Jurkat, Clone E6-1 (cell line): ENCODE measurements around the gene DYTN. TPM values are rescaled to one million over a fixed set of nuclear protein-coding genes. Genes with fewer than 3 reads are reported as not detected.
"Not testable (repeated sequence)": the region's sequence is repeated elsewhere in the genome, so short reads cannot be mapped to it uniquely, and the experiment has no call there.

Experiments used
- DNase-seq: peaks from one replicate; pipeline ENCODE4 v3.0.0-alpha.2; 2011; ENCODE audit warnings: low read depth, low spot score
- H3K4me3 ChIP-seq: 2 replicates; pipeline ENCODE4 v1.5.1; 2011; ENCODE audit warnings: mild to moderate bottlenecking, low read length, control low read depth, moderate library complexity
- polyA plus RNA-seq: library from polyadenylated mRNA; unstranded; fragments of >200 nt; gene quantifications from one replicate; pipeline ENCODE4 v1.2.1, GENCODE V29; 2012; ENCODE audit warnings: missing spikeins; ENCODE audit not compliant: insufficient read length, insufficient read depth

DYTN gene, protein sequence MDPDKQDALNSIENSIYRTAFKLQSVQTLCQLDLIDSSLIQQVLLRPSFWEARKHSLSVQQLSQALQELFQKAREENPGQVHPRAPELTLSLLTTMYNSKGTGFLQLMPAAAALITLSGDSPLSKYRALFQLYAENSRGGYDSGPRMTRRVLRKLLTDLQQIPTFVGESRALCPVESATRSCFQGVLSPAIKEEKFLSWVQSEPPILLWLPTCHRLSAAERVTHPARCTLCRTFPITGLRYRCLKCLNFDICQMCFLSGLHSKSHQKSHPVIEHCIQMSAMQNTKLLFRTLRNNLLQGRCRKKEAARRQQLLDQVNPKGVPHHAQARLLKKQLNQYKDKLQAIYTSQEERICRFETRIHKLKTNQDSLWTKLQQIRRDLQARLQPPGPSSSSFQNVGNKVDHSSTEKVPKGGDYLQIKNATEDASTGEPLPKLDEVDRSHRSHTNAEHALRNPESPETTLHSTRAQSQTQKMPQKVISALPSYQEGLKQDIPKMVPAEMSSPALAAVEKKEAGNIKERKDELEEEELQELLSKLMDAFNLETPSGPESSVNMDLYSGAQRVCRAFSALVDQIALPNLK
- not detected for polyA plus RNA-seq

DNA sequence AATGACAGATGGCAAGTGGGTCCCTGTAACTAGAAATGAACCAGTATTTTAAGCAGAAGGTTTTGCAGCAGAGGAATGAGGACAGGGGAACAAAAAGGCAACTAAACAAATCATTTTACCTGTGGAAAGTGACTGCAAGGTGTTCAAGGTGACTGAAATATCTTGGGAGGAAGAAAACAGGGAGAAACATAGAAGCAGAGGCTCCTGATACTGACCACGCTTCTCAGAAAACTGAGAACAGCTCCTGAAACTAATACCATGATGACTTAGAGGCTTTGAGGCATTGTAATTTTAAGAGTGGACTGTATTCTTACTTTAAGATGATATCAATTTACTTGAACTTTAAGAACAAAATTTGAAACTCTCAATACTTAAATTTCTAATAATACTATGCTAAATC lies at the start of gene DYTN:
Gene DYTN, minus strand, starts transcription at position 101 of the 400 bp plus-strand sequence. CDS start 117 bp downstream, outside the sequence.
- no peak within 1 kb of the TSS for H3K4me3 ChIP-seq
- no peak for DNase-seq

DNA sequence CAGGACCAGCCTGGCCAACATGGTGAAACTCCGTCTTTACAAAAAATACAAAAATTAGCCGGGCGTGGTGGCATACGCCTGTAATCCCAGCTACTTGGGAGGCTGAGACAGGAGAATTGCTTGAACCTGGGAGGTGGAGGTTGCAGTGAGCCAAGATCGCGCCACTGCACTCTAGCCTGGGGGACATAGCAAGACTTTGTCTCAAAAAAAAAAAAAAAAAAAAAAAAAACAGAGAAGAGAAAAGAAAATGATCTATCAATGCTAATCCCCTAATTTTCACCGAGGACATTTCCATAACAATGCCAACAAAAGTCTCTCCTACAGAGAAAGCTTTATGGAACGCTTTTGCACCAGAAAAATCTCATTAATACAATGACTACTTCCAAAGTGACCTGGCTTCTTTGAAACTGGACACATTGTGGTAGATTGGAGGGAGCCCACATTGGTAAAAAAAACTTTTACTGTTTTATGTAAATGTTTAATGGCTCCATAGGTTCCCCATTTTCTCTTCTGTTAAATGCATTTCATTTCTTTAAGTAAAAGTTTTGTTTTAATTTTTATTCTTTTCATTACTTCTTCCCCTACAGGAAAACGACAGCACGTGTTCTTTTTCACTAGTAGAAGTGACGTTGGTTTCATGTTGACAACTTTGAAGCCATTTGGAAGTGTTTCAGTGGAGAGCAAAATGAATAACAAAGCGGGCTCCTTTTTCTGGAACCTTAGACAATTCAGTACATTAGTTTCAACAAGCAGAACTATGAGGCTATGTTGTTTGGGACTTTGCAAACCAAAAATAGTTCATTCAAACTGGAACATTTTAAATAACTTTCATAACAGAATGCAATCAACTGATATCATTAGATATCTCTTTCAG lies 48.1 kb upstream of the DYTN start:
- DNase-seq, result no peak
- peak overlapping the region; percentile 66 for H3K4me3 ChIP-seq

DNA sequence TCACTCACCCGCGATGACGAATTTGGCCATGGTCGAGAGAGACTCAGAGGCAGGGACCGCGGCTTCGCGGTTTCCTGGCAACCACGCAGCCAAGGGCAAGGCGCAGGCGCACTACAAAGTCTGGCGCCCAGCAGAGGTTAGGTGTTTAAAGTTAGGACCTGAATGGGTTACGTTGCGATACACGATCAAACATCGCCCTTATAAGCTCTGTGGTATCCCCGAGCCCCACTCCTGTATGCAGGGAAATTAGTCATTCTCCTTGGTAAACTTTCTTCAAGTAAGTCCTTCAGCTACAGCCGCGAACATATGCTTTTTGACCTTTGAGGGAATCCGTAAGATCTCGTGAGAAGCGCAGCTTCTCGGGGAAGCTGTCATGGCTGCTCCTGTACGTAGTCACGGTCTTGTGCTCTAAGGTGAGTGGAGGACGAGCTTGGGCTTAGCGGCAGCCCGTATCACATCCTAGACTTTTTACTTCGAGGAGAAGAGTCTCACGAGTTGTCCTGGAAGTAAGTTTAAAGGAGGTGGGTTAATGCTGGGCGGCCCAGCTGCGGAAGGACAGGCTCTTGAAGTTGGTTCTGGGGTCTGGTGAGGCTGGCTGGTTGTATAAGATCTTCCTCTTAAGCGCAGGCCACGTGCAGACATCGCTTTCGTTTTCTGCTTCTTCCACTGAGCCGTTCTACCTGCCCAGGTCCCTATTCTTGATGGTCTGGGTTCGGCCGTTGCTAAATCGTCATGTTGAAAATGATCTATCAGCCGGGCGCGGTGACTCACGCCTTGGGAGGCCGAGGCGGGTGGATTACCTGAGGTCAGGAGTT lies 47.3 kb upstream of the DYTN start, which contains the start of the genes FASTKD2 and MDH1B:
Gene FASTKD2, plus strand, starts transcription at position 365 of the 815 bp plus-strand sequence. CDS start 1,088 bp downstream, outside the sequence.
Gene MDH1B, minus strand, starts transcription at position 87 of the 815 bp plus-strand sequence. Its CDS starts 57 bp downstream, at position 30.
- DNase-seq, result peak; percentile 92
- H3K4me3 ChIP-seq, result peak within 1 kb of the TSS; percentile 66

DNA sequence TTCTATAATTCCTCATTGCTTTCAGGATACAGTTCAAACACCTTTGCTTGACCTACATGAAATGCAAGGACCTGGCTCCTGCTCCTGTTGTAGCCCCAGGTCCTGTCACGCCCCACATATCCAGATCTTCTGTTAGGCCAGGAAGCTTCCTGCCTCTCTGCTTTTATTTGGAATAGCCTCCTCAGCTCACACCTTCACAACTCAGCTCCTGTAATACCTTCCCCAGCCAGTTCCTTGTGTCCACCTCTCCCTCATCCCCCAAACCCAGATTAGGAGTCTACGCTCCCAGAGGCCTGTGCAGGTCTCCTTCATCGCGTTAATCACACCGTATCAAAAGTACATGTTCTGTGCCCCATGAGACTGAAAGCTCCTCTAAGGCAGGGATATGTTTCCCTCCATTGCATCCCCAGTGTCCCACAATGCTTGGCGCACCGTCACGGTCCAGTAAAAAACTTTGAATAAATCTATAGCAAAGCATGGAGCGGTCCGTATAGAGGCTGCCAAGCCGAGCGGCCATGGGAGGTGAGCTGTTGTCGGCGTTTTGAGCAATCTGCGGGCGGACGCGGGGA lies 46.6 kb upstream of the DYTN start:
- no peak for DNase-seq
- peak overlapping the region; percentile 66 for H3K4me3 ChIP-seq

DNA sequence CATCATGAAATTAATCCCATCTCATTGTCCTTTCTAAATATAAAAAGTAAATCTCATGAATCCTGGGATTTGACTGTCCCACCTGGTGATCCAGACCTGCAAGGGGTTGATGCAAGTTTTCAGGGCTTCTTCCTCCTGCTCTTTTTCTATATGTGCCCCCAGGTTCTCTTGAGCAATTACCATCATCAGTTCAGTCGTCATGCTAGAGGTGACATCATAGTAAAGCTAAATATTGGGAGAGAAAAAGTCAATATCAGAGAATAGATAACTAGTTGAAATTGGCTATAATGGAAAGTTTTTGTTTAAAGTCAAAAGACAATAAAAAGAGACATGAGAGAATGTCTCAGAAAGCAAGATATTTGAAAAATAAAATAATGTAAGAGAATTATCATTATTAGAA lies 38.6 kb upstream of the DYTN start:
- DNase-seq, result no peak
- no peak overlapping the region for H3K4me3 ChIP-seq

DNA sequence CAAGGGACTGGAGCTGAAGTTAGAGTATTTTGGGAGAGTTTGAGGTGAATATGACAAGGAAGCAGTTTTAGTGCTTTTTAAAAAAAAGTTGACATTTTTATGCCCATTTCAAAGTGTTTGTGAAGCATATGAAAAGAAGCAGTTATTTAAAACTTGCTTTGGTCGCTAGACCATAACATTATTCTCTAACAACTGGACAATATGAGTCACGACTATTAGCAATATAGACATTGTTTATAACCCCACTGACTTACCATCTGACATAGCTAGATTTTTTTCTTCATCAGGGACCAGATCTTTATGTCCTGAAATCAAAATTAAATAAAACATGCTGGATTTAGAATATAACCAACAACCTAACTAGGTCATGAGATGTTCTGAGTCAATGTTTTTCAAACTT lies 22.6 kb upstream of the DYTN start:
- H3K4me3 ChIP-seq, result no peak overlapping the region
- DNase-seq, result no peak

DNA sequence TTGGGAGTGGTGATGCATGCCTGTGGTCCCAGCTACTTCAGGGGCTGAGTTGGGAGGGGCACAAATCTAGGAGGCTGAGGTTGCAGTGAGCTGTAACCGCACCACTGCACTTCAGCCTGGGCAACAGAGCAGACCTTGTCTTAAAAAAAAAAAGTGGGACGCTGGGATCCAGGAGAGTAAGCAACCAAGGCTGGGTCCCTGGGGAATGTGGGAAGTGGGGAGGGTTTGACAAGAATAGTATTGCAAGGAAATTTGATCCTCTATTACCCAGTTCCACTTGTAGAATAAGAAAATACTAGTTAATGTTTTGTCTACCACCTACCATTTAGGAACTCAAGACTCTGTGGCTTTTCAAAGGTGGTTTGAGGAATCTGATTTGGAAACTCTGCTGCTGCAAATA lies 21.1 kb upstream of the DYTN start:
- DNase-seq, result no peak
- no peak overlapping the region for H3K4me3 ChIP-seq

DNA sequence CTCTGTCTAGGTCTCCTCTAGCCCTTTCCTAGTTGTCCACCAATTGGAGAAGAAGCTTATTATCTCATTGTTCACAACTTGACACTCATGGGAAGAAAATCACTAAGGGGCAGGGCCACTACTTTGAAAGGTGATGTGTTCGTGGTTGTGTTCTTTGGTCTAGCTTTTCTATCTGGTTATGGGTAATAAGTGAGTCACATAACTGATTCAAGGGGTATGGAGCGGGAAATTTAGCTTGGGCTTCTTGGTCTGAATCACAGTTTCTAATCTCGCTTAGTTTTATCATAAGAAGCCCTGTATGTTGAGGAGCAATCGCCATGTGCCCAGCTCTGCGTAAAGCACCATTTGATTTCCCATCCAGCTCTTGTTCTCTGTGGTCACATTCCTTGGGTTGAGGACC lies 18.7 kb upstream of the DYTN start:
- H3K4me3 ChIP-seq, result no peak overlapping the region
- DNase-seq, result no peak

DNA sequence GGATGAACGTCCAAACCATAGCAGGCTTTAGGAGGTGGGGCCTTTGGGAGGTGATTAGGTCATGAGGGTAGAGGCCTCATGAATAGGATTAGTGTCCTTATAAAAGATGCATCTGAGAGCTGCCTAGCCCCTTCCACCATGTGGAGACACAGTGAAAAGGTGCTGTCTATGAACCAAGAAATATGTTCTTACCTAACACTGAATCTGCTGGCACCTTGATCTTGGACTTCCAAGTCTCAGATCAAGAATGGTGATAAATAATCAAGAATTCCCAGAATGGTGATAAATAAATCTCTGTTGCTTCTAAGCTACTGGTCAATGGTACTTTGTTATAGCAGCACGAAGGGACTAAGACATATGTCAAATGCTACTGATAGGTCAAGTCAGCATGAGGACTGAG lies 15.1 kb upstream of the DYTN start:
- no peak overlapping the region for H3K4me3 ChIP-seq
- DNase-seq, result no peak

DNA sequence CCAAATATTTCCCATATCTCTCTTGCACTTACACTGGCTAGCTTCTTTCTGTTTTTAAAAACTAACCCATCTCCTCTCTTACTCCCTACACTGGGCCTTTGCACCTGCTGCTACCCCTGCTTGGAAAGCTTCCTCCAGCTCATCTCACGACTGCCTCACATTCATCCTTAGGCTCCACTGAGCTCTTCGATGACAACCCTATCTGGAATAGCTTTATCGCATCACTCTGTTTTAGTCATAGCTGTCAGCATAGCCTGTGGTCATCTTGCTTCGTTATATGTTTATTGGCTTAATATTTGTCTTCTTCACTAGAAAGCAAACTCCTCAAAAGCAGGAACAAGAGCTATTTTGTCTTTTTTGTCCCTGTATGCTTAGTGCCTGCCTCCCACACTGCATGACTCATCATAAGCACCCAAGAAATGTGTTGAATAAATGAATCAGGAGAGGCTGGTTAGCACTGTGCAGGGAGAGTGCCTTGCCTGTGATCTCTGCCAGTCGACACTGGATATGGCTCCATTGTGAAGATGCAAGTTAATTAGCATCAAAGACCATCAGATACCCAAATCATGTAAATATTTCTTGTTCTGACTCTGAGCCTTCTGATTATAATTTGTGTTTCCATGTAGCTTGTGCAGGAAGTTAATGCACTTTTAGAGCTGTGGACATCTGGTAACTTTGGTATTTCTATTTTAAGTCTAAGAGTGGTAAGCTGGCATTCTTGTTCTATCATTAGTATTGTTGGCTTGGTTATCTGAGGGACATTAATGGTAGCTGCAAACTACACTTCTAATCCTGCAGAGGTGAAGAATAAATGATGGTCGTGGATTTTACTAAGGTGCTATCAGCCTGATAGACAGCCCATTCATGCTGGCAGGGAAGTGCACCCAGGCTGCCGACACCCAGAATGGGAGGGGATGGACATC lies 10.3 kb upstream of the DYTN start:
- DNase-seq, result no peak
- no peak overlapping the region for H3K4me3 ChIP-seq

DNA sequence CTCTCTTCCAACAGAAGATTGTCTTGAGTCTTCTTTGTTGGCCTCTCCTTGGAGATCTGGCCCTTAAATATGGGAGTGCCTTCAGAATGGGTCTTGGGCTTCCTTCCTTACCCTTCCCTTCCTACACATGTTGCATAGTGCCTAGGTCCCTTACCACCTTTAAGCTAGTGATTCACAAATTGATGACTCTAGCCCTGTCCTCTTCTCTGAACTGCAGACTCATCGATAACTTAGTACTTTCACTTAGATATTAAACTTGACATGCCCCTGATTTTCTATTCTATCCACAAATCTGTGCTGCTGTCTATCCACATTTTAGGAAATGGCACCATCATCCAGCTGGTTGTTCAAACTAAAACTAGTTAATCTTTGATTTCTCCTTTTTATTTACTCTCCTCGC lies 9.1 kb upstream of the DYTN start:
- H3K4me3 ChIP-seq, result no peak overlapping the region
- no peak for DNase-seq

DNA sequence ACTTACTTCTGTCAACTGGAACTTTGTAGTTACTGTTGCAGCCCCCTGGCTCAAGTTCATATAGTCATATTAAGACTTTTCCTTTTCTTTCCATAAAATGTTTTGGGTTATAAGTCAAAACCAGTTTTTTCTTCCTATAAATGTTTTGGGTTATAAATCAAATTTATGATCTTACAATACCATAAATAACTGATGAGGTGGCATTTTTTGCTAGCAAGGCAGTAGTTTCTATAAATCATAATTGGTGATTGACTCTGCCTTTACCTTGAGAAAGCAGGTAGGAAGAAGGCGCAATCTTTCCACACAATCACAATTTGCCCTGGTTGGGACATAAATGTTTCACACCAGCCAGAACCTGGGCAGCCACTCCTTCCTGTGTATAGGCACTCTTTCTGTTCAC lies 5.1 kb upstream of the DYTN start:
- no peak overlapping the region for H3K4me3 ChIP-seq
- DNase-seq, result no peak

DNA sequence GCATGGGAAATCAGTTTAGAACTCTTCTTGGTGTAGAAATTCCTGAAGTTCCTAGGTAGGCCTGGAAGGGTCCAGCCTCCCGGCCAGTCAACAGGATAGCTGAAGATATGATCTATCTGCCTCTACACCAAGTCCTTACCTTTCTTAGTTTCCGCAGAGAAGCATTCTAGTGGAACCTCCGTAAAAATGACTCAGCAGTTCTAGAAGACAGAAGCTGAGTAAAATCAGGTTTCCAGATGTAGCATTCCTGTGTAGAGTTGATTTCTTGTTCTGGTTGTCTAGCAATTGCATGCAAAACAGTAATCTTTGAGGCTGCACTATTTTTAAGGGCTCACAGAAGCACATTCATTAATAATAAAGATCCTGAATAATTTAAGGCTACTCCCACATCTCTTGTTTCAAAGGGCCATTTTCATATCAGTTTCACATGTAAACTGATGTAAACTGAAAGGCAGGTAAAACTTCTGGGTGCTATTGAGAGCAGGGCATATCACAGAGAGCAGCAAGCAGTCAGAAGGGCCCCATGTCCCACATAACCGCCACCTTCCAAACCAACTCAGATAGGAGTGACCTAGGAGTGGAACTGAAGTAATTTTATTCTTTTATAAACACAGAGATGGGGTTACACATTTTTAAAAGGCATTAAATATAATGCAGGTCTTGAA lies 3.2 kb upstream of the DYTN start:
- no peak for DNase-seq
- H3K4me3 ChIP-seq, result no peak overlapping the region

DNA sequence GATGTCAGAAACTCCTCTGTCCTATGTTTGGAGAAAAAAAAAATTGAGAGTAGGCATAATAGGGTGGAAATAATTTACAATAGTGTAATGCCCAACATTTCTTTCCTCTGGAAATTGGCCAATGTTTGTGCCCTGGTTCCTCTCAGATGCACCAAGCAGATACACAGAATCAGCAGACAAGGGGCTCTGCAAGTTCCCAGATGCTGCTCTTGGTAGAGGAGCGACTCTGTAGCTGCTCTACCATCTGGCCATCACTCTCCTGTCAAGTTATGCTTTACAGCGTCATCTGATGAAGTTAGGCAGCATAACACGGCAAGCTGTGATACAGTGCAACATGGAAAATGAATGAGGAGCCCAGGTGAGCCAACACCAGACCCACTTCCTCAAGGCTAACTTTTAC lies 1.6 kb downstream of the DYTN start:
- no peak overlapping the region for H3K4me3 ChIP-seq
- no peak for DNase-seq

DNA sequence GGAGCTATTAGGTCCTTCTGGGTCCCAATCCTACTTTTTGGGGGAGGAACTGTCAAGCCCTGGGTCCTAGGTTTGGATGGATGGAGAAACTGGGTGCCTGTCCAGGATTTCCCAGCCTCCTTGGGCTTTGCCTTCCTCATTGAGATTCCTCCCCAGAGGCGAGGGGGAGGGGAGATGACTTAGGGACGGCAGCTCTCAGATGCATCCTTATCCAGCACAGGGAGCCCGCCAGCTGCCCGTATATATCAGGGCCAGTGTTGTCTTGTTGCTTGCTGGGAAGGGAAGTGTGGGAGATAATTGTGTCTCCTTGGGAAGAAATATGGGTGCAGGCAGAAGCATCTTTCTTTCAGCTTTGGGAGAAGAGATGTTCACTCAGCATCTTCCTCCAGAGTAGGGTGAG lies 3.0 kb downstream of the DYTN start:
- not testable (repeated sequence) for DNase-seq, H3K4me3 ChIP-seq

DNA sequence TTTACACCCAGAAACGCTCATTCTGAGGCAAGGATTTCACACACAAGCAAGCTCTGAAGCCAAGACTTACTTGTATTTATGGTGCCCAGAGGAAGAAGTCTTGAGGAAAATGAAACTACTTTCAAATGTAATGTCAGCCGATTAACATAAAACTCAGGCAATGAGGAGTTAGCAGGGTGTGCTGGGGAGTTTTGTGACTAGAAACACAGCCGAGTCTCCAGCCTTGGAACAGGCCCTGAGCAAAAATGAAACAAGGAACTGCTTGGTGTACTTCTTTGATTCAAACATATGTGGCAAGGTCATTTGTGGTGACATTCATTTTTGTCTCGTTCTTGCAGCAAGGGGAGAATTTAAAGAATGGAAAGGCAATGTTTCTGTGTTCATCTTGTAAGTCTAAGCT lies 4.5 kb downstream of the DYTN start:
- no peak for DNase-seq
- H3K4me3 ChIP-seq, result no peak overlapping the region

DNA sequence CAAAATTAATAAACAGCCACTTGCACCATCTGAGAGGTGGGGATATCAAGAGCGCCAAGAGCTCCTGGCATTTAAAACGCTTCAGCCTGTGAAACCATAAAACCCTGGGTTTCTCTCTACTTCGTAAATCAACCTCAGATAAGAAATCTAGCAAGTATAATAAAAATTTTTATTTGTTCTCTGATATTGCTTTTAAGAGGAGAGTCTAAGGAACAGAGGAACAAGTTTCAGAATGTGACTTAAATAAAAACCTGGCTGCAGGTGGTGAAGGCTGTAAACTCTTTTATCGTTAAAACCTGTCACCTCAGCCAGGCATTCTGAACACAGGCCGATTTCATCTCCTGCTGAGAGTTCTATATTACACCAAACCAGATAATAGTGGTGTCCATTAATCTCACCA lies 9.9 kb downstream of the DYTN start:
- DNase-seq, result no peak
- H3K4me3 ChIP-seq, result no peak overlapping the region
